Measurements from ENCODE around the gene KLRF2. TPM values are rescaled to one million over a fixed set of nuclear protein-coding genes. Genes with fewer than 3 reads are reported as not detected.

Gene KLRF2
- total RNA-seq, 4 donors from 2014 or later = not detected

DNA sequence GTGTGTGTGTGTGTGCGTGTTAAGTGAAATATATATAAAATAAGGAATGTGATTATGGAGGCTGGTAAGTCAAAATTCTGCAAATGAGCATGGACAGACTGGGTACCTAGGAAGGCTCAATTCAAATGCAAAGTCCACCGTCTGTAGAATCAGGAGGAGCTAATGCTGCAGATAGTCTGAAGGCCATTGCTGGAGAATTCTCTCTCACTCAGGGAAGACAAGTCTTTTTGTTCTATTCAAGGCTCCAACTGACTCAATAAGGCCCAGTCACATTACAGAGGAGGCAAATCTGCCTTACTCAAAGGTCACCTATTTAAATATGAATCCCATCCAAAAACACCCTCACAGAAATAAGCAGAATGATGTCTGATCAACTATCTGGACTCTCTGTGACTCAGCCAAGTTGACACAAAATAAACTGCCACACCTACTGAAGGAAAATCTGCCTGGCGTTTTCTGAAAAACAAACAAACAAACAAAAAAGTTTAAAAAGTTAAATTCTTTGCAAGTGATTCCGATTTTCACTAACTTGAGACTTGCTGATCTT, 684 bp upstream of the KLRF2 start:
- no peaks in the 10 kb centered on the region for H3K27me3 ChIP-seq
- H3K36me3 ChIP-seq = no peaks in the 10 kb centered on the region
- 88 to 89% methylated on average over 4 of the region's 4 CpGs for WGBS, 2 donors
- DNase-seq = no peak
- H3K4me1 ChIP-seq = no peaks in the 10 kb centered on the region
- H3K9me3 ChIP-seq = no peaks in the 10 kb centered on the region
- no peak overlapping the region for H3K27ac ChIP-seq
- intact Hi-C loops (cut with DNase I) = no loop called here
- H3K4me3 ChIP-seq (replicated peaks in 1 of 3) = no peak overlapping the region
- TF ChIP-seq, protein P1, sequence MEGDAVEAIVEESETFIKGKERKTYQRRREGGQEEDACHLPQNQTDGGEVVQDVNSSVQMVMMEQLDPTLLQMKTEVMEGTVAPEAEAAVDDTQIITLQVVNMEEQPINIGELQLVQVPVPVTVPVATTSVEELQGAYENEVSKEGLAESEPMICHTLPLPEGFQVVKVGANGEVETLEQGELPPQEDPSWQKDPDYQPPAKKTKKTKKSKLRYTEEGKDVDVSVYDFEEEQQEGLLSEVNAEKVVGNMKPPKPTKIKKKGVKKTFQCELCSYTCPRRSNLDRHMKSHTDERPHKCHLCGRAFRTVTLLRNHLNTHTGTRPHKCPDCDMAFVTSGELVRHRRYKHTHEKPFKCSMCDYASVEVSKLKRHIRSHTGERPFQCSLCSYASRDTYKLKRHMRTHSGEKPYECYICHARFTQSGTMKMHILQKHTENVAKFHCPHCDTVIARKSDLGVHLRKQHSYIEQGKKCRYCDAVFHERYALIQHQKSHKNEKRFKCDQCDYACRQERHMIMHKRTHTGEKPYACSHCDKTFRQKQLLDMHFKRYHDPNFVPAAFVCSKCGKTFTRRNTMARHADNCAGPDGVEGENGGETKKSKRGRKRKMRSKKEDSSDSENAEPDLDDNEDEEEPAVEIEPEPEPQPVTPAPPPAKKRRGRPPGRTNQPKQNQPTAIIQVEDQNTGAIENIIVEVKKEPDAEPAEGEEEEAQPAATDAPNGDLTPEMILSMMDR (IDR thresholded peaks at IDR 0.05) = no peak
- TF ChIP-seq POLR2A (IDR thresholded peaks at IDR 0.05) = no peak

DNA sequence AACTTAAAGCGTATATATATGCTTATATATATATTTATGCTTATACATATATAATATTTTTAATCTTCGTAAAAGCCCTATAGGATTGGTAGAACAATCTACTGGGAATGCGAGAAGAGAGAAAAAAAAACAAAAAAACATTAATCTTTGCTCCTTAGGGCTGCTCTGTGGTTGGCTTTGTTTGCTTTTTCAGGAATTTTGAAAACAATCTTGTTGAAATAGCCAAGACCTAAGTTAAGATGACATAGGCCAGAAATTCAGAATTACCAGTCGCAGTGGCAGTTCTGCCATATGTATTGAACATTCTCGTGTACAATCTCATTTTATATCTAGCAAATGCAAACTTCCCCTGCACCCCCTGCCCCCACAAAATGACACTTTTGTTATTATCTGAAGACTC, 699 bp downstream of the KLRF2 start:
- Histone ChIP-seq H3K4me3 (replicated peaks in 1 of 3) (no peak overlapping the region), H3K36me3 (no peaks in the 10 kb centered on the region), H3K4me1 (no peaks in the 10 kb centered on the region), H3K27me3 (no peaks in the 10 kb centered on the region), H3K9me3 (no peaks in the 10 kb centered on the region), H3K27ac (no peak overlapping the region)
- DNase-seq = no peak
- TF ChIP-seq POLR2A (IDR thresholded peaks at IDR 0.05) = no peak
- TF ChIP-seq, protein P1 (IDR thresholded peaks at IDR 0.05) = no peak
- intact Hi-C loops (cut with DNase I) = no loop called here
- WGBS, 2 donors = 90% methylated on average over 5 of the region's 5 CpGs

DNA sequence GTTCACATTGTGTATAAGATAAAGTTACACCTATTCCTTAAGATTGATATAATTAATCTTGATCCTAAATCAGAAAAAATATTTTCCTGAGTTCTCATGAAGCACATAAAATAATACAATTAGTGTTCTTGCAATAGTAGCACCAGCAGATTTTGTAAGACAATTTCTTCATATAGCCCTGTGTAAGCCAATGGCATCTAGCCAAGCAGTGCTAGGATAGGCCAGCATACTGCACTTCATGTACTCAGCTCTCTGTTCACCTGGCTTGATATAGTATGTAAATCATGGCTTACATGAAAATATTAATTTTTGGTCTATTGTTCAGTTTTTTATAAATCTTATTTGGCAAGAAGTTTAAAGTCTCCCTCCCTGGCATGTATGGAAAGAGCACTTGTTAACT, 1.9 kb downstream of the KLRF2 start:
- no peak for DNase-seq
- no peak overlapping the region for H3K27ac ChIP-seq
- H3K9me3 ChIP-seq = no peaks in the 10 kb centered on the region
- no peaks in the 10 kb centered on the region for H3K27me3 ChIP-seq
- H3K36me3 ChIP-seq = no peaks in the 10 kb centered on the region
- H3K4me3 ChIP-seq (replicated peaks in 1 of 3) = no peak overlapping the region
- no peak for TF ChIP-seq POLR2A (IDR thresholded peaks at IDR 0.05)
- TF ChIP-seq, protein P1 (IDR thresholded peaks at IDR 0.05) = no peak
- no peaks in the 10 kb centered on the region for H3K4me1 ChIP-seq
- intact Hi-C loops (cut with DNase I) = no loop called here

DNA sequence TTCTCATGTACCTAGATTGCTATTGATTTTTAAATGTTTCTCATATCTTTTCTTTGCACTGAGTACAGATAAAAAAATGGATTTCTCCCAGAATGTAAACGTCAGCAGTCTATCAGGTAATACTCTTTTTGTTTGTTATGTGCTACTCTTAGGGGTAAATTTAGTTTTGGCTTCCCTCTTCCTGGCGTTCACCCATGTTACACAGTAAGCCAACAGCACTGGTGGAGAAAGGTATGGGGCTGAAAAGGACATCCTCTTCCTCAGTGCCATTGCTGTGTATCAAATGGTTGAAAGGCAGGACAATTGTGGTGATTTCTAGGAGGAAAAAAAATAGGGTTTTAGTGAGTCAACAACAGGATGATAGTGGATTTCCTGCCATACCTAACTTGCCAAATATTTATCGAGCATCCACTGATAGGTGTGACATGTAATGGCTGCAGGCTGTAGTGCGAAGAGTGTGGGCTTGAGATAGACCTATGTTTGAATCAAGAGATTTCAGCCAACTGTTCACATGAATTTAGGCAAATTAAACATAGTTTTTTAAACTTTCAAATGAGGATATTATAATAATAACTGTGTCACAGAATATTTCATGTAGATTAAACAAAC, 7.5 kb downstream of the KLRF2 start:
- 58 to 66% methylated on average over 4 of the region's 4 CpGs for WGBS, 2 donors
- no peak overlapping the region for H3K4me3 ChIP-seq (replicated peaks in 1 of 3)
- H3K27me3 ChIP-seq = no peaks in the 10 kb centered on the region
- H3K4me1 ChIP-seq = no peaks in the 10 kb centered on the region
- H3K36me3 ChIP-seq = no peaks in the 10 kb centered on the region
- TF ChIP-seq, protein P1 (IDR thresholded peaks at IDR 0.05) = no peak
- no peak for TF ChIP-seq POLR2A (IDR thresholded peaks at IDR 0.05)
- intact Hi-C loops (cut with DNase I) = no loop called here
- DNase-seq = no peak
- no peaks in the 10 kb centered on the region for H3K9me3 ChIP-seq
- H3K27ac ChIP-seq = no peak overlapping the region

GRCh38 chr12:9895215-9895971, 14.1 kb downstream of the KLRF2 start:
- TF ChIP-seq, protein P1 (IDR thresholded peaks at IDR 0.05) = no peak
- no peak for TF ChIP-seq POLR2A (IDR thresholded peaks at IDR 0.05)
- DNase-seq = no peak
- H3K27ac ChIP-seq = no peak overlapping the region
- H3K27me3 ChIP-seq = no peaks in the 10 kb centered on the region
- 76 to 78% methylated on average over 6 of the region's 6 CpGs for WGBS, 2 donors
- H3K9me3 ChIP-seq = no peaks in the 10 kb centered on the region
- no peak overlapping the region for H3K4me3 ChIP-seq (replicated peaks in 1 of 3)
- no peaks in the 10 kb centered on the region for H3K4me1 ChIP-seq
- H3K36me3 ChIP-seq = no peaks in the 10 kb centered on the region
- intact Hi-C loops (cut with DNase I) = no loop called here

All from thyroid gland (tissue), 4 donors.